Tibial artery (tissue), 4 donors: ENCODE results near the gene IFI16.

ENCODE experiments used
- DNase-seq, 2 donors: peaks; one replicate each; pipeline ENCODE4 v3.0.0-alpha.2; 2019
- H3K27ac ChIP-seq, 2 donors: fragments of 200-600 bp; sonication (generic) in 1 of 2; 1 replicate in 1 of 2; 2 replicates in 1 of 2; pipeline ENCODE4 v1.5.1; 2018 to 2019; ENCODE audit warnings: mild to moderate bottlenecking in 1 of 2
- H3K27me3 ChIP-seq, 2 donors: fragments of 200-600 bp; sonication (generic) in 1 of 2; one replicate each; pipeline versions ENCODE4 v1.5.1 to v1.6.0; 2016 to 2019
- H3K36me3 ChIP-seq, 3 donors: fragments of 200-600 bp; sonication (generic) in 2 of 3; one replicate each; pipeline ENCODE4 v1.5.1; 2016 to 2019; ENCODE audit warnings: mild to moderate bottlenecking in 2 of 3
- H3K4me1 ChIP-seq, 4 donors: fragments of 200-600 bp; sonication (generic) in 2 of 4; 1 replicate in 3 of 4; 2 replicates in 1 of 4; pipeline ENCODE4 v1.5.1; 2016 to 2019
- H3K4me3 ChIP-seq, 2 donors: fragments of 200-600 bp; sonication (generic) in 1 of 2; 1 replicate in 1 of 2; 2 replicates in 1 of 2; pipeline ENCODE4 v1.5.1; 2018 to 2019; ENCODE audit warnings: mild to moderate bottlenecking in 2 of 2
- H3K9me3 ChIP-seq, 3 donors: fragments of 200-600 bp; sonication (generic) in 1 of 3; one replicate each; pipeline ENCODE4 v1.5.1; 2016 to 2019
- intact Hi-C: fragments of 100-400 bp; cut with DNase I; formaldehyde crosslinking; loops from one replicate; pipeline ENCODE4 v1.15.0; 2023; ENCODE audit warnings: low total_unique reads
- TF ChIP-seq, protein P1 (sequence below), 2 experiments: fragments of 200-600 bp in 1 of 2; fragments of 450-650 bp in 1 of 2; IDR thresholded peaks; one replicate each; pipeline ENCODE4 v1.5.1; 2017 to 2019; ENCODE audit warnings: antibody characterized with exemption in 2 of 2, mild to moderate bottlenecking in 1 of 2, moderate library complexity in 1 of 2

IFI16 gene

DNA sequence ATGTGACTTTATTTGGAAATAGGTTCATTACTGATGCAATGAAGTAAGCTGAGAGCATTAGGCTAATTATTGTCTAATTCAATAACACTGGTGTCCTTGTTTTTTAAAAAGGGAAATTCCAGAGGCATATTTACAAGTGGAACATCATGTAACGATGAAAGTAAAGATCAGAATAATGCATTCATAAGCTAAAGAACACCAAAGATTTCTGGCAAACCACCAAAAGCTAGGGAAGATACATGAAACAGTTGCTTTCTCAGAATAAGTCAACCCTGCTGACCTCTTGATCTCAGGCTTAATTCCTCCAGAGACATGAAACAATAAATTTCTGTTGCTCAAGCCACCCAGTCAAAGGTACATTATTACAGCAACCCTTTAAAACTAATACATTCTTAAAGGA, 20.3 kb upstream of the IFI16 start:
- Histone ChIP-seq H3K27me3 (no peaks in the 10 kb centered on the region), H3K9me3 (no peaks in the 10 kb centered on the region), H3K4me3 (no peak overlapping the region), H3K4me1 (no peaks in the 10 kb centered on the region), H3K36me3 (no peaks in the 10 kb centered on the region), H3K27ac (no peak overlapping the region)
- no peak for DNase-seq
- TF ChIP-seq, protein P1, sequence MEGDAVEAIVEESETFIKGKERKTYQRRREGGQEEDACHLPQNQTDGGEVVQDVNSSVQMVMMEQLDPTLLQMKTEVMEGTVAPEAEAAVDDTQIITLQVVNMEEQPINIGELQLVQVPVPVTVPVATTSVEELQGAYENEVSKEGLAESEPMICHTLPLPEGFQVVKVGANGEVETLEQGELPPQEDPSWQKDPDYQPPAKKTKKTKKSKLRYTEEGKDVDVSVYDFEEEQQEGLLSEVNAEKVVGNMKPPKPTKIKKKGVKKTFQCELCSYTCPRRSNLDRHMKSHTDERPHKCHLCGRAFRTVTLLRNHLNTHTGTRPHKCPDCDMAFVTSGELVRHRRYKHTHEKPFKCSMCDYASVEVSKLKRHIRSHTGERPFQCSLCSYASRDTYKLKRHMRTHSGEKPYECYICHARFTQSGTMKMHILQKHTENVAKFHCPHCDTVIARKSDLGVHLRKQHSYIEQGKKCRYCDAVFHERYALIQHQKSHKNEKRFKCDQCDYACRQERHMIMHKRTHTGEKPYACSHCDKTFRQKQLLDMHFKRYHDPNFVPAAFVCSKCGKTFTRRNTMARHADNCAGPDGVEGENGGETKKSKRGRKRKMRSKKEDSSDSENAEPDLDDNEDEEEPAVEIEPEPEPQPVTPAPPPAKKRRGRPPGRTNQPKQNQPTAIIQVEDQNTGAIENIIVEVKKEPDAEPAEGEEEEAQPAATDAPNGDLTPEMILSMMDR (IDR thresholded peaks at IDR 0.05), result no peak
- intact Hi-C loops, result no loop called here

DNA sequence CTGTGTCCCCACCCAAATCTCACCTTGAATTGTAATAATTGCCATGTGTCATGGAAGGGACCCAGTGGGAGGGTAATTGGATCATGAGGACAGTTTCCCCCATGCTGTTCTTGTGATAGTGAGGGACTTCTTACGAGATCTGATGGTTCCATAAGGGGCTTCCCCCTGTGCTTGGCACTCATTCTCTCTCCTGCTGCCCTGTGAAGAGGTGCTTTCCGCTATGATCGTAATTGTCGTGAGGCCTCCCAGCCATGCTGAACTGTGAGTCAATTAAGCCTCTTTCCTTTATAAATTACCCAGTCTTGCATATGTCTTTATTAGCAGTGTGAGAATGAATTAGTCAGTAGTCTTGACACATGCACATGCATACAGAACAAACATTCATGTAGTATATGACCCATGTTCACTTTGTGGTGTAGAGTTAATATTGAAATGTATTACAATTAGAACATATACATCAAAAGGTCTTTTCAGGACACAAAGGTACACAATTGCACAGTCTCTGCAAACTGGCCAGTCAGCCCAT, 16.9 kb upstream of the IFI16 start:
- Histone ChIP-seq H3K36me3 (no peaks in the 10 kb centered on the region), H3K27ac (no peak overlapping the region), H3K9me3 (no peaks in the 10 kb centered on the region), H3K4me3 (no peak overlapping the region), H3K4me1 (no peaks in the 10 kb centered on the region), H3K27me3 (no peaks in the 10 kb centered on the region)
- no peak for DNase-seq
- TF ChIP-seq, protein P1 (IDR thresholded peaks at IDR 0.05), result no peak
- intact Hi-C loops, result loop anchor here (10.0 kb wide), 1 partner anchor 488 kb away; no protein-coding TSS in a partner anchor

- DNase-seq, result no peak
- Histone ChIP-seq H3K27ac (no peak overlapping the region), H3K4me1 (peaks cover 0 to 17% (median 7%) of the 10 kb centered on the region in 4 donors), H3K9me3 (no peaks in the 10 kb centered on the region), H3K36me3 (no peaks in the 10 kb centered on the region), H3K4me3 (no peak overlapping the region), H3K27me3 (no peaks in the 10 kb centered on the region)
- intact Hi-C loops, result loop anchor here (5.0 to 10.0 kb wide), 2 partner anchors 492 to 795 kb away; no protein-coding TSS in a partner anchor
- TF ChIP-seq, protein P1 (IDR thresholded peaks at IDR 0.05), result no peak
Measured at GRCh38 chr1:158996998-158997397, 12.7 kb upstream of the IFI16 start.

GRCh38 chr1:158998037-158998780, 11.5 kb upstream of the IFI16 start:
- H3K9me3 ChIP-seq, result no peaks in the 10 kb centered on the region
- H3K36me3 ChIP-seq, result no peaks in the 10 kb centered on the region
- TF ChIP-seq, protein P1 (IDR thresholded peaks at IDR 0.05), result no peak
- peak overlapping the region; percentile 83 to 85 for H3K27ac ChIP-seq
- H3K4me3 ChIP-seq, result peak overlapping the region; percentile 51 to 55
- H3K27me3 ChIP-seq, result no peaks in the 10 kb centered on the region
- DNase-seq, result no peak
- intact Hi-C loops, result loop anchor here (5.0 to 10.0 kb wide), 2 partner anchors 493 to 796 kb away; no protein-coding TSS in a partner anchor
- peaks cover 0 to 21% (median 7%) of the 10 kb centered on the region in 4 donors for H3K4me1 ChIP-seq

GRCh38 chr1:158998781-158999161, 10.9 kb upstream of the IFI16 start:
- Histone ChIP-seq H3K4me3 (peak overlapping the region; percentile 51 to 55), H3K9me3 (no peaks in the 10 kb centered on the region), H3K36me3 (no peaks in the 10 kb centered on the region), H3K4me1 (peaks cover 0 to 21% (median 7%) of the 10 kb centered on the region in 4 donors), H3K27me3 (no peaks in the 10 kb centered on the region), H3K27ac (peak overlapping the region; percentile 83 to 85)
- TF ChIP-seq, protein P1 (IDR thresholded peaks at IDR 0.05), result peak; percentile 88 to 94
- intact Hi-C loops, result loop anchor here (5.0 to 10.0 kb wide), 2 partner anchors 494 to 796 kb away; no protein-coding TSS in a partner anchor
- peak; percentile 67 to 78 for DNase-seq
